Frontal cortex (tissue), 4 donors: Measurements from ENCODE around the gene OR2T6. TPM values are rescaled to one million over a fixed set of nuclear protein-coding genes. Genes with fewer than 3 reads are reported as not detected.
A peak's percentile ranks its signal among the peaks of the same experiment; 100 is the strongest.
"Not testable (repeated sequence)": the region's sequence is repeated elsewhere in the genome, so short reads cannot be mapped to it uniquely, and the experiment has no call there.

ENCODE experiments used
- DNase-seq, 2 donors: peaks; one replicate each; pipeline ENCODE4 v3.0.0; 2012; ENCODE audit warnings: low spot score in 2 of 2
- FAIRE-seq: peaks from 2 replicates; lab custom pipeline; 2012; peaks lifted over from hg19 to GRCh38; lab: Jason Lieb, UNC
- total RNA-seq: library from RNA; depleted of rRNA; stranded (reverse); fragments of >200 nt; gene quantifications from one replicate; pipeline ENCODE4 v1.2.3, GENCODE V29; 2014
- donor health status: control.
- donor health status: control.
- donor health status: control.

The OR2T6 gene, protein sequence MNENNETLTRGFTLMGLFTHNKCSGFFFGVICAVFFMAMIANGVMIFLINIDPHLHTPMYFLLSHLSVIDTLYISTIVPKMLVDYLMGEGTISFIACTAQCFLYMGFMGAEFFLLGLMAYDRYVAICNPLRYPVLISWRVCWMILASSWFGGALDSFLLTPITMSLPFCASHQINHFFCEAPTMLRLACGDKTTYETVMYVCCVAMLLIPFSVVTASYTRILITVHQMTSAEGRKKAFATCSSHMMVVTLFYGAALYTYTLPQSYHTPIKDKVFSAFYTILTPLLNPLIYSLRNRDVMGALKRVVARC
- total RNA-seq = not detected

DNA sequence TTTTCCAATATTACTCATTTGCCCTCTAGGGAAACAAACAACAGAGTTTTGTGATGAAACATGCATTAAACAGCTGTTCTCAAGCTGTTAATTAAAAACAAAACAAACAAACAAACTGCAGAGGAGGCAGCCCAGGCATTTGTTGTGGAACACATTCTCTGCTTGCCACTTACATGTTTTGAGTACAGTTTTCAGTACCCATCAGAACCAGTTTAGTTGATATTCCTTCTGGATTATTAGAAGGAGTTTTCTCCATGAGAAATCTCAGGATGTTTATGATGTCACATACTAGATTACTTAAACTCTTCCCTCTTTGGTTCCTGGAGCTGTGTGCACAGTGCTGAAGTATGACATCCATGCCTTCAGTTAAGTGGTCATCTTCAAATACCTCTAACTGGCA, at the start of gene OR2T6:
TSS of gene OR2T6 (plus strand) at position 301 of the 400 bp plus-strand sequence. CDS start 11,863 bp downstream, outside the sequence.
- DNase-seq (no peak), FAIRE-seq (no peak)

DNA sequence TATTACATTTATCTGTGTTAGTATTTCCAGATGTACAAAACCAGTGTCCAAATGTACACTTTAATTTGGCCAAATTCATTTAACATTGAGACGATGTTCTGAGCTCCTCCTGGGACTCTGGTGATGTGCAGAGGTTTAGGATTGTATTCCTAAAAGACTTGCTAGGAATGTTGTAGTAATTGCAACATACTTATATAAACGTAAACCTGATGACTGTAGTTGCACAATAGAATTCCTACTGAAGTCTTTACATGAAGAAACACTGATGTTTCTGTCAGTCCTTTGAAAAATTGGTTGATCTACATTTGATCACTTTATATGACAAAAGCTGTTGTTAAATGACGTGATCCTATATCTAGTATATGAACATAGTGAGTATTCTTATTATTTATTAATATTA, 32.1 kb upstream of the OR2T6 start:
- FAIRE-seq (no peak), DNase-seq (no peak)

DNA sequence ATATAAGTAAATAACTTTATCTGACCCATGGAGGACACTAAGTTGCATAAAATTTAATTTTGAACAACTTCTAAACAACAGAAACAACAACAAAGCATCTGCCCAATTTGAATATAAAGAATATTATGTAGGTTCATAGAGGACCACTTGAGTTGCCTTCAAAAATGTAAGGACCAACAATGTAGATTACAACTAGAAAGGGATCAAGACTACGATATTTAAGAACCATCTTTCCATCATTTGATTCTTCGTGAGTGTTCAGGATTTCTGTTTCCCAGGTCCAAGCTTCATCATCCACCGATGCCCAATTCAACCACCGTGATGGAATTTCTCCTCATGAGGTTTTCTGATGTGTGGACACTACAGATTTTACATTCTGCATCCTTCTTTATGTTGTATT, 27.1 kb upstream of the OR2T6 start, which contains the start of gene OR14C36:
TSS of gene OR14C36 (plus strand) at position 301 of the 400 bp plus-strand sequence. CDS start at position 301, 0 bp downstream.
- DNase-seq (no peak), FAIRE-seq (no peak)

DNA sequence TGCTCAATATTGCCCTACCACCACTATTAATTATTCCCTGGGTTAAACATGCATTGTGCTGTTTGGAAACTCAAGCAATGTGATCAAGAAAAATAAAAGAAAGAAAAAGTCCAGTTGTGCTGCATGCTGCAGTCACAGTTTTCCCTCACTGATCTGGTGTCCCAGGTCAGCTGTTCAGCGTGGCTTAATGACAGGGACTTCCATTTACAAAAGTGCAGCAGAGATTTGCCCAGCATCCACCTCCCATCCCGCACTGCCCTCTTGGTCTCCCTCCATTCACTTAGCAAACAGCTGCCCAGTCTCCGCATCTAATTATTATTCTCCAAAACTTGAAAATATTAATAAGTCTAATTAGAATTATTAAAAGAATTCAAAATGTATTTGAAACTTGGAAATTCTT, 16.1 kb upstream of the OR2T6 start:
- FAIRE-seq (no peak), DNase-seq (no peak)

DNA sequence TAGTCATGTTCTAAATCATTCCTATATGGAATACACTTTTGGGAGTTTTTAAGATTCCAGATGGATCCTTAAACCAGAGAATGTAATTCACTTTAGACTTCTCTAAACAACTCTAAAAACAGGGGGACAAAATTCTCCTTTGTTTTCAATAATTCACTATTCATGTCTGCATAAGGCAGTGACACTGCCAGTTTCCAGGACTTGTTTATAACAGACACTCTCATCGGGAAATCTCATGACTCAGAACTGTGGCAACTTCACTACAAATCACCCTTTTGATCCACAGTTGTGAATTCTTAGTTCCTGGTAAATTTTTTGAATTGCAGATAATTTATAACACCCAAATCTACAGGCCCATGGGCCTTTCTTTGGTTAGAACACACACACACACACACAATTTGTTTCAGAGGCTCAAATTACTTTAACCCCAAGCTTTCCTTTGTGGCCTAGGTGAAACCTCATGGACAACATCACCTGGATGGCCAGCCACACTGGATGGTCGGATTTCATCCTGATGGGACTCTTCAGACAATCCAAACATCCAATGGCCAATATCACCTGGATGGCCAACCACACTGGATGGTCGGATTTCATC, 14.3 kb upstream of the OR2T6 start, which contains the start of gene OR2T4:
TSS of gene OR2T4 (plus strand) at position 545 of the 595 bp plus-strand sequence. CDS start at position 545, 0 bp downstream.
- FAIRE-seq = peak; percentile 81

DNA sequence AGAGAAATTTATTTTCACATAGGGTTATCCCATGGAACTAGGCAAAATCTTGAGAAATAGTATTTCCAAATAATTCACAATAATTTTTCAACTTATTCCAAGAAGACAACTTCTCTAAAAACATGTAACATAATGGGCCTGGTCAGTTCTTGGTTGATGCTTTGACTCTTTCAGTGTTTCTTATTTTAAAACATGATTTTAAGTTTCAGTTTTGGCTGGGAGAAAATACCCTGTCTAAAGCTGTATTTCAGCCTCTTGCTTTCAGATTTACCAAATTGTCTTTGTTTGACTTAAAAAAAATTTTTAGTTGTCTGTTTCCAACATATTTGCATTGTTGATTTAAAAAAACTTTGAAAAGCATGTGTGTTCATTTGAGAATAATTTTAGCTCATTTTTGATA, 8.9 kb upstream of the OR2T6 start:
- FAIRE-seq = no peak
- no peak for DNase-seq

More for the DNA sequence above, 14.3 kb upstream of the OR2T6 start, which contains the start of gene OR2T4:
- DNase-seq = no peak

DNA sequence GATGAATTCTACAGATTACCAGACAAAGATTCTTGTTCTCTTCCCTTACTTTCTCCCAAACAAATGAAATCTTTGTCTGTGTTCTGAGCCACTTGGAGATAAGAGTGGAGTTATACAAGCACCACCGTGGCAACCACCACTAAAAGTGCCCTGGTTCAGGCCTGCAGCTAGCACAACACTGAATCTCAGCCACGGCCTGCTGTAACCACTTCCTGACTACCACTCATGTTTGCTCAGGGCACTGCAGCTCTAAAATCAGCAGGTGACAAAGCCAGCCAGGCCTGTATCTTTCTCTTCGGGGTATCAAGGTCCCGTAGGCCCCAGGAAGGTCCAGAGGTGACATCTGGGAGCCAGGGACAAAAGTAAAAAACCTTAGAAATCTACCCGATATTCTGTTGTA, 3.2 kb upstream of the OR2T6 start:
- no peak for DNase-seq
- FAIRE-seq = no peak

DNA sequence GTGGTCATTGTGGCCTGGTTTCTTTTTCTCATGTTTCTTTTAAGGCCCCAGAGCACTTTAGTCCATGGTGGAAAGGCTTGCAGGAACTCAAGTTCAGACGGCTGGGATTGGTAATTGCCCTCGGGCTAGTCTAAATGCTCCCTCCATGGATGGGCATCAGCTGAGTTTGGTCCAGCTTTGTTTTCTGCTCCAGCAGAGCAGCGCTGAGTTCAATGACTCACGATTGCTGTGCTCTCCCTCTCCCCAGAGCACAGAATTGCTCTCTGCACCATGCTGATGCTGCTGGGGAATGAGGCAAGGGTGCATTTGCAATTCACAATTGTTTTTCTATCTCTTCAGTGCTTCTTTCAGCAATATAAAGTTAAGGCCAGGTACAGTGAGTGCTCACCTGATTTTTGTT, 1.8 kb upstream of the OR2T6 start:
- FAIRE-seq = no peak

DNA sequence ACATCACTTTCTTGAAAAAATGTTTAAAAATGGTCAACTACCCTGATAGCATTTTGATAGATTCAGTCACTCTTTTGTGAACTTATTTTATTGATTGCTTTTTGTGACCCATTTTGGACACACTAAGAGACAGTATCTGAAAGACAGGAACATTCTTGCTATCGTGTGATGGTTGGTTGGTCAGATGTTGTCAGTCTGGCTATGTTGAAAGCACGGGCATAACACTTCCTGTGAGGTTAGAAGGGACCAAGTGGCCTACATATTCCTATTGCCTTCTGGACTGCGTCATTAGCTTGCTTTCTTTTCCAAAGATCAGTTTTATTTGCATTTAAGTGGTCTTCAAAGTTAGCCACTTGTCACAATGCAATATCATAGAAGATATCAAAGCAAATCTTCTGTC, 1.4 kb downstream of the OR2T6 start:
- DNase-seq = no peak
- FAIRE-seq = no peak

More for the DNA sequence above, 1.8 kb upstream of the OR2T6 start:
- DNase-seq = no peak

DNA sequence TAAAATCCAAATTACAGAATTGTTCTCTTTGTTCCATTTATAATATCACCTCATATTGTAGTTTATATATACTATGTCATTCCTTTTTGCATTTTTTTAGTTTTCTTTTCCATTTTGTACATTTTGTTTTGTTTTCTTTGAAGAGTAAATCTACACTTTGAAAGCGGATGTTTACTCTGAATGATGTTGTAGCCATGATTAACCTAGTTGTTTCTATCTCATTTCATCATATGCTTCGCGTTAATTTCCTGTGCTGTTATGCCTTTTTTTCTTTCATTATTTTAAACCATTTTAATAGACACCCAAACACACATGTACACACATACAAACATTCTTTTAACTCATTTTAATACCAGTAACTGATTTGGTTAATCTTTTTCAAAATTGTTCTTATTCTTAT, 5.3 kb downstream of the OR2T6 start:
- FAIRE-seq = no peak

DNA sequence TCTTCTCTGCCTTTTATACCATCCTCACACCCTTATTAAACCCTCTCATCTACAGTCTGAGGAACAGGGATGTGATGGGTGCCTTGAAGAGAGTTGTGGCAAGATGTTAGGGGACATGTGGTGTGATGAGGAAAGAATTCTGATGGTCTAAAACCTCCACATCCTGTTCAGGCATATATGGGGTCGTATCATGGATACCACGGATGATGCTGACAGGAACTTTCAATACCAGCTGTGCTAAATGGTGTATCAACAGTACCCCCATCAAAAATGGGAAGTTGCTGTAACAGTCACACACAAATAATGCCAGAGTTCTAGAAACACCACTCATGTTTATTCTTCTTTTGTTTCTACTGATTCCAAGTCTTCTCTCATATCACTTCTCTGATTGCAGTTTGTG, 12.9 kb downstream of the OR2T6 start:
- DNase-seq = no peak
- no peak for FAIRE-seq

More for the DNA sequence above, 5.3 kb downstream of the OR2T6 start:
- DNase-seq = no peak

DNA sequence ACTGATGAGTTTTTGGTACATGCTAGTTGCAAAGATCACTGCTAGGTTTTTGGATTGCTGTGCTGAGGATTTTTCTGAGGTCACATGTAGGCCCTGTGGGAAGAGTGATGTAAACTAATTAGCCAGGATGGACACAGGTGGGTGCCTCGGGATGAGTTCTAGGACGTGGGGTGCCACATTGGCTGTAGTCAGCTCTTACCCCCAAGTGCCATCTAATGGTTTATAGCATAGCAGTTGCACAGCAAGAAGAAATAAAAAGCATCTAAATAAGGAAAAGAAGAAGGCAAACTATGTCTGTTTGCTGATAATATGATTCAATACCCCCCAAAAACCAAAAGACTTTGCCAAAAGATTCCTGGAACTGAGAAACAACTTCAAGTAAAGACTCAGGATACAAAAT, 17.5 kb downstream of the OR2T6 start:
- no peak for DNase-seq
- FAIRE-seq = no peak

DNA sequence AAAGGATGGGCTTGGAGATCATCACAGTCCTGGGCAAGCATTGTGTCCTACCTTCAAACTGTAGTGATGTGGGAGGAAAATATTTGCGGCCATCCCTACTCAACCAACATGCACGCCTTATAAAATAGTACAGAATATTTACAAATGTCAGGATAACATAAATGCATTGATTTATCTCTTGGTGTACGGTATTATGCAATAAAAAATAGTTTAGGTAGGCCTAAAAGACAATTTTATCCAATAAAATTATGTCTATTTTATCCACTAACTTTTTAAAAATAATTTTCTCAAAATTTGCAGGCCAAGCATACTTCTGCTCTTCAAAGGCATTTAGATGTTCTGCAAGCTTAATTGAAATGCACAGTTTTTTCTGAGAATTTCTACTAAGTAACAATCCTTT, 27.2 kb downstream of the OR2T6 start, which contains the start of gene OR2T1:
TSS of gene OR2T1 (plus strand) at position 301 of the 400 bp plus-strand sequence. CDS start 3,100 bp downstream, outside the sequence.
- DNase-seq (no peak), FAIRE-seq (no peak)

DNA sequence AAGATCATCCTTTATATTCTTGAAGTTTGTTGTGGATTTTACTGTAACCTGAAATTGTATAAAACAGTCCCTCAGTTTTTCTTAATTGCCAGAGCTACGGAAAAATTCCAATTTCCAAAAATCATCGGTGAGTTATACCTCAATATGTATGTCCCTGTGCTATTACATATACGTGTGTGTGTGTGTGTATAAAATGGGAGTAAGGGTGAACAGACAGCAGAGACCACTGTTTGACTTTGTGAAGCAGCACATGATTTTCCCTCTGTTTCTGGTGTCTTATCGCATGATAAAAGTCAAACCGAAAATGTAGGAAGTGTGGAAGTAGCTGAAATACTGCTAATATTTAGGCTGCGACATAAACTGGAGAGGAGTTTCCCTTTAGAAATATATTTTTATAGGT, 28.5 kb downstream of the OR2T6 start:
- FAIRE-seq = no peak
- no peak for DNase-seq

DNA sequence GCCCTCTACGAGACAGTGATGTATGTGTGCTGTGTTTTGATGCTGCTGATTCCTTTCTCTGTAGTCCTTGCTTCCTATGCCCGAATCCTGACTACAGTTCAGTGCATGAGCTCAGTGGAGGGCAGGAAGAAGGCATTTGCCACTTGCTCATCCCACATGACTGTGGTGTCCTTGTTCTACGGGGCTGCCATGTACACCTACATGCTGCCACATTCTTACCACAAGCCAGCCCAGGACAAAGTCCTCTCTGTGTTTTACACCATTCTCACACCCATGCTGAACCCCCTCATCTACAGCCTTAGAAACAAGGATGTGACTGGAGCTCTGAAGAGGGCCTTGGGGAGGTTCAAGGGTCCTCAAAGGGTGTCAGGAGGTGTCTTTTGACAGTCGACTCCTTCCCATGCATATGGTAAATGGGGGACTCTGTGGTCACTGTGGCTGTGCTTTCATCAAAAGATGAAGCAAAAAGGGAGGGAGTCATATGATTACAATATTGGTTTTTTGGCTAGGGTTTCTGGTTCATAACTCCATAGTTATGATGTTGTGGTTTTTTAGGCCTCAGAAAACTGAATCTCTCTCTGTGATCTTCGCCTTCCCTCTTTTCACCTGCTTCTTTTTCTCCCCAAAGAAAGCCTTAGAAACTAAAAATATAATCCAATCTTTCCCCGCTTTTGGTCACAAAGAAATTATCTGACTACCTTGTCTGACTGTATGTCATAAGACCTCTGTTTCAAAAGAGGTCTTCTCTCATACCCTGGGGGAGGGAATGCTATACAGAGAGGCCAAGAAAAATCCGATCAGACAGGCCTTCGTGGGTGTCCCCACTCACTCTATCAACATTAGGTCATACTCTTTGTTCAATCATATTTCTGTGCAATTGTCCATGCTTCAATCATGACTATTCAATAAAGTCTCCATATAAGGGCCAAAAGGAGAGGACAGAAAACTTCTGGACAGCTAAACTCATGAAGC, 31.5 kb downstream of the OR2T6 start:
- FAIRE-seq (no peak), DNase-seq (no peak)

DNA sequence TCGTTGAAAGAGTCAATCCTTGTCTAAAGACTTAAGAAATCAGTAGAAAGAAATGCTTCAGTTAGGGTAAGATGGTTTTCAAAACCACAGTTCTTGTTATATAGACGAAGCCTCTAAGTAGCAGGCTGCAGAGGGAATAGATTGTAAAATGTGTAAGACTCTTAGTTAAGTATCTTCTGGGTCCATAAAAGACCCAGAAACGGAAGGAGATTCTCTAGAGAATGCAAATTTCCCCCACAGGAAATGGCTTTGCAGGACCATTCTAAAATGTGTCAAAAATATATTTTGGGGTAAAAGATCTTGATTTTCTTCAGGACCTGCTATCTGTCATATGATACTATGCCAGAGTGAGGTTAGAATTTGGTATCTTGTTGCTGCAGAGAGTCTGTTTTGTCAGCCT, 40.7 kb downstream of the OR2T6 start:
- DNase-seq (no peak), FAIRE-seq (no peak)

DNA sequence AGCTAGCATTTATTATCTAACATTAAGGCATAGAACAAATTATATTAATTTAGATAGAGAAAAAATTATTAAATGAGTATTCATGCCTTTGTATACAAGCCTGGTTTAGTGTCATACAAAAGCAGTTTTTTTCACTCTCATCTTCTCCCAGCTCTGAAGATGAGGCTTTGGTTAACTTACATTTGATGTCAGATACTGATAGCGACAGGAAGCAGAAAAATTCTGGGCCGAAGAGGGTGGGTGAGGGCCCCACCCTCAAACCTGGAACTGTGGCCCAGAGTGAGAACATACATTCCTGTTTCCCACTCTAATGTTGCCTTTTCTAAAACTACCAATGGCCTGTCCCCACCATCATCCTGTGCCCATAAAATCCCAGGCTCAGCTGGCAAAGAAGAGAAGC, 42.3 kb downstream of the OR2T6 start:
- FAIRE-seq = no peak
- DNase-seq = no peak

DNA sequence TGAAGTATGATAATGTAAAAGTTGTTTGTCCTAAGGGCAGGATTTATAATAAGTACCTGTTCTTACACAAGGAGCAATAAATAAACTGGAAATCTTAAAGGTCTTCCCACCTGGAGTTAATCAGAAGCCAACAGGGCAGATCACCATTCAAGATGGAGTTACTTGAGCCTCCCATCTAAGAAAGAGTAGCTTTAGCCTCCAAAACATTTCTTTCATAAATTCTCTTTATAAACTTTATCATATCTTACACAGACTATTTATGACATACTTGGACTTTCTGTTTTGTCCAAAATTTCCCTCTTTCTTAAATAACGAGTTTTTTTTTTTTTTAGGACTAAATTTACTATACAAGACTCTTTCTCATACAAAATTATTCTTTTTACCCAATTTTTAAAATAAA, 45.8 kb downstream of the OR2T6 start:
- no peak for FAIRE-seq
- DNase-seq = no peak

DNA sequence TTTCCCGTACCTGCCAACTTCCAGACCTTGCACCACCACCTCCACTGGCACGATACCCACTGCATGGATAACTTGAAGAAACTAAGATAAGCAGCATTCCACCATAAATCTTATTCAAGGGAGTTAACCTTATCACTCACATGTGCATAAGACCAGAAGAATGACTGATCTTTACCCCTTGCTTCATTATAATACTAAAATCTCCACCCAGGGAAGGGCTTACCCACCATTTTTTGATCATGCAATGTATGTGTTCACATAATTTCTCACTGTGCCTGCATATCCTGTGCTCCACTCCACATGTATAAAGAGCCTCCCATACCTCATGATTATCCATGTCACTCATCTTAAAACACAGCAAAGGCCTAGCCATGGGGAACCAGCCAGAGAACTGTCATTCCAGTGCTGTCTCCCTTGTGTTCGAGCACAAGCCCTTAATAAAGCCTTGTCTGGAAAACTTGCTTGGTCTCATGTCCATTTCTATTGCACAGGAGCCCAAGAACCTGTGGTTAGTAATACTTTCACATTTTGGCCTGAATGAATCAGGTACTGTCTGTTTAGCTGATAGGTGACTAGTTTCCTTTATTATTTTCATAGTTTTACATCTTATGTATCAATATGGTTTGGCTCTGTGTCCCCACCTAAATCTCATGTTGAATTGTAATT, 52.1 kb downstream of the OR2T6 start:
- not testable (repeated sequence) for DNase-seq, FAIRE-seq

DNA sequence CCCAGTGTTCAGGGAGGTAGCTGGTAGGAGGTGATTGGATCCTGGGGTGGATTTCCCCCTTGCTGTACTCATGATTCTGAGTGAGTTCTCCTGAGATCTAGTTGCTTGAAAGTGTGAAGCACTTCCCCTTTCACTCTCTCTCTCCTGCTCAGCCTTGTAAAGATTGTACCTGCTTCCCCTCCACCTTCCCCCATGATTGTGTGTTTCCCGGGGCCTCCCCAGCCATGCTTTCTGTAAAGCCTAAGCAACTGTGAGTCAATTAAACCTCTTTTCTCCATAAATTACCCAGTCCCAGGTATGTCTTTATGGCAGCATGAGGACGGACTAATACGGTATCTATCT, 52.6 kb downstream of the OR2T6 start:
- FAIRE-seq = not testable (repeated sequence)

More for the DNA sequence above, 52.6 kb downstream of the OR2T6 start:
- DNase-seq = not testable (repeated sequence)
